IMR-90 (cell line): ENCODE results near the gene FA2H. TPM values are rescaled to one million over a fixed set of nuclear protein-coding genes. Genes with fewer than 3 reads are reported as not detected.

ENCODE experiments used
- ATAC-seq: fragments of 200-7000 bp; cut with Tn5 transposase; 2 replicates; pipeline ENCODE4 v1.9.1; 2020; ENCODE audit warnings: low read depth, mild to moderate bottlenecking, moderate library complexity
- BruUV-seq: library from RNA; stranded (reverse); fragments of 400-500 nt; replicated peaks from 2 replicates; lab custom pipeline; 2021; lab: Mats Ljungman, UMichigan
- CTCF ChIA-PET: fragments of 300-600 bp; formaldehyde crosslinking; extraction: SDS; loops from one replicate; lab custom pipeline; 2021; ENCODE audit warnings: antibody characterized with exemption; lab: Yijun Ruan, JAX
- POLR2A ChIA-PET: fragments of 300-600 bp; sonication (Branson Sonifier 250); formaldehyde crosslinking; loops from one replicate; lab custom pipeline; 2022; ENCODE audit warnings: antibody characterized with exemption; ENCODE audit not compliant: unreplicated experiment; lab: Charles Lee
- DNase-seq: peaks from one replicate; pipeline ENCODE4 v3.0.0; 2013
- H2AFZ ChIP-seq: replicated peaks from 2 replicates; pipeline ENCODE3; 2013; ENCODE audit warnings: low read length, mild to moderate bottlenecking; ENCODE audit not compliant: poor library complexity
- H2AK5ac ChIP-seq: 2 replicates; pipeline ENCODE4 v1.6.1; 2013; ENCODE audit warnings: low read depth, low read length, inconsistent platforms
- H2AK9ac ChIP-seq: replicated peaks from 2 replicates; pipeline ENCODE3; 2013; ENCODE audit warnings: mild to moderate bottlenecking, low read depth, low read length, moderate library complexity; ENCODE audit not compliant: poor library complexity
- H2BK120ac ChIP-seq: 2 replicates; pipeline ENCODE4 v1.6.1; 2013; ENCODE audit warnings: low read depth, low read length, inconsistent platforms
- H2BK15ac ChIP-seq: 3 replicates; pipeline ENCODE4 v1.6.1; 2013; ENCODE audit warnings: low read depth, low read length, inconsistent platforms
- H2BK20ac ChIP-seq: 2 replicates; pipeline ENCODE4 v1.6.1; 2013; ENCODE audit warnings: low read depth, mild to moderate bottlenecking, inconsistent platforms, low read length, moderate library complexity
- H2BK5ac ChIP-seq: 2 replicates; pipeline ENCODE4 v1.6.1; 2013; ENCODE audit warnings: mild to moderate bottlenecking, low read depth, low read length, inconsistent platforms; ENCODE audit not compliant: poor library complexity, severe bottlenecking
- H3K14ac ChIP-seq: replicated peaks from 2 replicates; pipeline ENCODE4 v1.6.1; 2013; ENCODE audit warnings: low read depth, low read length, inconsistent platforms
- H3K18ac ChIP-seq: 2 replicates; pipeline ENCODE4 v1.6.1; 2013; ENCODE audit warnings: low read depth, low read length, control low read depth
- H3K23ac ChIP-seq: 2 replicates; pipeline ENCODE4 v1.6.1; 2013; ENCODE audit warnings: low read depth, low read length, inconsistent platforms
- H3K27ac ChIP-seq: 2 replicates; pipeline ENCODE4 v1.5.1; 2013; ENCODE audit warnings: mild to moderate bottlenecking, control low read depth, low read length; ENCODE audit not compliant: insufficient read depth
- H3K27me3 ChIP-seq: 2 replicates; pipeline ENCODE4 v1.6.1; 2013; ENCODE audit warnings: low read length; ENCODE audit not compliant: control insufficient read depth, insufficient read depth
- H3K36me3 ChIP-seq: 2 replicates; pipeline ENCODE4 v1.6.1; 2013; ENCODE audit warnings: low read length, mixed read lengths; ENCODE audit not compliant: control insufficient read depth, insufficient read depth
- H3K4ac ChIP-seq: 2 replicates; pipeline ENCODE4 v1.6.1; 2013; ENCODE audit warnings: low read depth, low read length, inconsistent platforms
- H3K4me1 ChIP-seq: 2 replicates; pipeline ENCODE4 v1.6.1; 2013; ENCODE audit warnings: low read length, mixed read lengths; ENCODE audit not compliant: control insufficient read depth, insufficient read depth
- H3K4me2 ChIP-seq: 2 replicates; pipeline ENCODE4 v1.6.1; 2013; ENCODE audit warnings: low read depth, mild to moderate bottlenecking, control low read depth, low read length, moderate library complexity
- H3K4me3 ChIP-seq: 2 replicates; pipeline ENCODE4 v1.5.1; 2013; ENCODE audit warnings: low read depth, mild to moderate bottlenecking, control low read depth, low read length, moderate library complexity; ENCODE audit not compliant: insufficient read depth
- H3K56ac ChIP-seq: 2 replicates; pipeline ENCODE4 v1.6.1; 2013; ENCODE audit warnings: low read length, inconsistent platforms; ENCODE audit not compliant: insufficient read depth; ENCODE audit errors: extremely low read depth
- H3K79me1 ChIP-seq, 2 experiments: 2 replicates each; pipeline ENCODE4 v1.6.1; 2013; ENCODE audit warnings: low read length in 2 of 2, inconsistent platforms in 1 of 2, low read depth in 1 of 2
- H3K9ac ChIP-seq: 2 replicates; pipeline ENCODE4 v1.6.1; 2013; ENCODE audit warnings: low read depth, low read length, control low read depth
- H3K9me1 ChIP-seq: 2 replicates; pipeline ENCODE4 v1.6.1; 2013; ENCODE audit warnings: low read length, inconsistent platforms; ENCODE audit not compliant: insufficient read depth
- H3K9me3 ChIP-seq: 2 replicates; pipeline ENCODE4 v1.6.1; 2013; ENCODE audit warnings: low read length; ENCODE audit not compliant: control insufficient read depth, insufficient read depth
- H4K20me1 ChIP-seq: 2 replicates; pipeline ENCODE4 v1.6.1; 2013; ENCODE audit warnings: low read length, inconsistent platforms; ENCODE audit not compliant: insufficient read depth
- H4K5ac ChIP-seq: 2 replicates; pipeline ENCODE4 v1.6.1; 2013; ENCODE audit warnings: mild to moderate bottlenecking, low read depth, low read length, control low read depth
- H4K8ac ChIP-seq, 2 experiments: 2 replicates each; pipeline ENCODE4 v1.6.1; 2013; ENCODE audit warnings: low read depth in 2 of 2, low read length in 2 of 2, control low read depth in 1 of 2, inconsistent platforms in 1 of 2
- H4K91ac ChIP-seq: 2 replicates; pipeline ENCODE4 v1.6.1; 2013; ENCODE audit warnings: low read depth, low read length, inconsistent platforms; ENCODE audit not compliant: insufficient read depth
- CHD1 ChIP-seq: IDR thresholded peaks from 2 replicates; pipeline ENCODE4 v1.6.1; 2012; ENCODE audit warnings: low read depth, low read length, improper control_type of control experiment
- FOS ChIP-seq: fragments of 150-350 bp; IDR thresholded peaks from 2 replicates; pipeline ENCODE4 v1.6.1; 2016; ENCODE audit warnings: low read depth, low read length
- MXI1 ChIP-seq: IDR thresholded peaks from 2 replicates; pipeline ENCODE4 v1.6.1; 2012; ENCODE audit warnings: low read depth, mild to moderate bottlenecking, low read length, moderate library complexity, borderline replicate concordance
- NFE2L2 ChIP-seq: fragments of 150-350 bp; IDR thresholded peaks from 2 replicates; pipeline ENCODE4 v1.6.1; 2016; ENCODE audit warnings: low read depth, mild to moderate bottlenecking, low read length
- POLR2A ChIP-seq: IDR thresholded peaks from 2 replicates; pipeline ENCODE4 v1.6.1; 2012; ENCODE audit warnings: mild to moderate bottlenecking, low read depth, low read length
- RFX5 ChIP-seq: IDR thresholded peaks from 2 replicates; pipeline ENCODE4 v1.8.0; 2012; ENCODE audit warnings: low read depth, mild to moderate bottlenecking, low read length, moderate library complexity
- SMC3 ChIP-seq: fragments of 150-350 bp; IDR thresholded peaks from 2 replicates; pipeline ENCODE4 v1.6.1; 2016; ENCODE audit warnings: low read depth, mild to moderate bottlenecking, antibody characterized with exemption, low read length, moderate library complexity
- WGBS, 2 experiments: methylation state at CpG; one replicate each; pipeline versions ENCODE4 v1.1.5 to v1.1.7; 2013; ENCODE audit warnings: missing lambda C conversion rate in 2 of 2; ENCODE audit not compliant: insufficient read length in 1 of 2; ENCODE audit errors: extremely low coverage in 2 of 2; 5-methylcytosine and 5-hydroxymethylcytosine counted together
- dilution Hi-C: fragments of 300-500 bp; cut with HindIII; formaldehyde crosslinking; loops from one replicate; pipeline ENCODE4 v1.14.3; 2018; ENCODE audit warnings: low sequenced_read_pairs; ENCODE audit not compliant: unreplicated experiment
- in situ Hi-C: fragments of 300-500 bp; cut with MboI; formaldehyde crosslinking; loops from 3 replicates; pipeline ENCODE4 v1.14.3; 2019; ENCODE audit warnings: low sequenced_read_pairs, inconsistent platforms, mixed read lengths
- intact Hi-C: fragments of 100-400 bp; cut with micrococcal nuclease; formaldehyde crosslinking; loops from 2 replicates; pipeline ENCODE4 v1.10.0; 2022
- polyA plus RNA-seq, 3 experiments: library from polyadenylated mRNA; depleted of rRNA; stranded (reverse); fragments of >200 nt; gene quantifications; 2 replicates each; pipeline ENCODE4 v1.2.3, GENCODE V29; 2012; ENCODE audit warnings: low replicate concordance in 1 of 3
- total RNA-seq: library from RNA; depleted of rRNA; stranded (reverse); fragments of >200 nt; gene quantifications from 2 replicates; pipeline ENCODE4 v1.2.3, GENCODE V29; 2012
- TF ChIP-seq, protein P1 (sequence below): conservative IDR thresholded peaks from 2 replicates; pipeline ENCODE4 v1.5.1; 2012; ENCODE audit warnings: mild to moderate bottlenecking, low read depth, low read length, improper control_type of control experiment

Gene FA2H
- total and polyA plus RNA-seq, 2 of the 4 experiments (the other 2 are of a cell fraction) = not detected

DNA sequence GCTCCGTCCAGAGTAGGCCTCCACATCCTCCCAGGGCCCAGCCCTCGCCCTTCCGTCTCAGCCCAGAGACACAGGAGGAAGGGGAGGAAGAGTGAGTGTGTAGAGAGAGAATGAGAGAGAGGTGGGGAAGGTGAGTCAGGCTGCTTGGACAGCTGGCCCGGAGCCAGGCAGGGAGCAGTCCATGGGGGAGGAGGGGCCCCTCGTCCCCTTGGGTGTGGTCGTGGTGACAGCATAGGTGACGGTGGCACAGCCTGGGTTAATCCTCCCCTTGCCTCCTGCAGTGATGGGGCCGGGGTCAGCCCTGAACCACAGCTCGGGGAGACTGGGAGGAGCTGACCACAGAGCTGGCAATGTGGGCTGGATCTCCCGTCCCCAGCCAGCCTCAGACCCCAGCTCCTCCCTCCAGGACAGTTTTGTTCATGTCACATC is 36.5 kb downstream of the FA2H start:
- dilution Hi-C loops = no loop called here
- Histone ChIP-seq H3K4me3 (no peak overlapping the region), H3K9me3 (no peaks in the 10 kb centered on the region), H2BK5ac (no peak overlapping the region), H3K23ac (no peak overlapping the region), H4K8ac (peak overlapping the region in 1 of 2 experiments; percentile 48; a peak in 1 of 4 replicates), H3K27ac (no peak overlapping the region), H3K27me3 (no peaks in the 10 kb centered on the region; the same call in 1 of the 2 replicates), H2BK20ac (no peak overlapping the region), H3K14ac (no peak overlapping the region), H4K20me1 (no peaks in the 10 kb centered on the region), H3K9me1 (peaks cover 3% of the 10 kb centered on the region; the same call in 1 of the 2 replicates), H4K5ac (no peak overlapping the region), H4K91ac (no peak overlapping the region), H2AFZ (peak overlapping the region; percentile 72), H3K18ac (no peak overlapping the region), H2BK120ac (no peak overlapping the region), H3K36me3 (no peaks in the 10 kb centered on the region), H2AK9ac (peak overlapping the region; percentile 81), H2AK5ac (no peak overlapping the region; the same call in 1 of the 2 replicates), H3K9ac (no peak overlapping the region), H2BK15ac (no peak overlapping the region), H3K4me1 (peaks cover 20% of the 10 kb centered on the region), H3K56ac (no peak overlapping the region), H3K4me2 (no peak overlapping the region), H3K4ac (no peak overlapping the region), H3K79me1 (no peaks in the 10 kb centered on the region)
- intact Hi-C loops = no loop called here
- no TSS peak for BruUV-seq
- no peak for TF ChIP-seq SMC3
- TF ChIP-seq POLR2A = no peak
- TF ChIP-seq MXI1 = no peak
- no peak for TF ChIP-seq NFE2L2
- no peak for TF ChIP-seq CHD1
- TF ChIP-seq, protein P1, sequence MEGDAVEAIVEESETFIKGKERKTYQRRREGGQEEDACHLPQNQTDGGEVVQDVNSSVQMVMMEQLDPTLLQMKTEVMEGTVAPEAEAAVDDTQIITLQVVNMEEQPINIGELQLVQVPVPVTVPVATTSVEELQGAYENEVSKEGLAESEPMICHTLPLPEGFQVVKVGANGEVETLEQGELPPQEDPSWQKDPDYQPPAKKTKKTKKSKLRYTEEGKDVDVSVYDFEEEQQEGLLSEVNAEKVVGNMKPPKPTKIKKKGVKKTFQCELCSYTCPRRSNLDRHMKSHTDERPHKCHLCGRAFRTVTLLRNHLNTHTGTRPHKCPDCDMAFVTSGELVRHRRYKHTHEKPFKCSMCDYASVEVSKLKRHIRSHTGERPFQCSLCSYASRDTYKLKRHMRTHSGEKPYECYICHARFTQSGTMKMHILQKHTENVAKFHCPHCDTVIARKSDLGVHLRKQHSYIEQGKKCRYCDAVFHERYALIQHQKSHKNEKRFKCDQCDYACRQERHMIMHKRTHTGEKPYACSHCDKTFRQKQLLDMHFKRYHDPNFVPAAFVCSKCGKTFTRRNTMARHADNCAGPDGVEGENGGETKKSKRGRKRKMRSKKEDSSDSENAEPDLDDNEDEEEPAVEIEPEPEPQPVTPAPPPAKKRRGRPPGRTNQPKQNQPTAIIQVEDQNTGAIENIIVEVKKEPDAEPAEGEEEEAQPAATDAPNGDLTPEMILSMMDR = no peak
- no peak for TF ChIP-seq FOS
- TF ChIP-seq RFX5 = no peak
- in situ Hi-C loops = no loop called here
- DNase-seq (peak; percentile 25), ATAC-seq (peak; percentile 15; the same call in 1 of the 2 replicates)
- ChIA-PET POLR2A (no interaction called here), CTCF (interaction anchor here (0.6 to 1.4 kb wide), 2 partner anchors 13 to 922 kb away, joined by 3 to 5 read pairs; no protein-coding TSS in a partner anchor)
- WGBS, 2 experiments = 39% methylated on average over 2 of the region's 10 CpGs; no CpG with 5 or more reads in 1 of the 2 experiments
